GOT3 (cell line): ENCODE measurements around the gene ACSF2.
A peak's percentile ranks its signal among the peaks of the same experiment; 100 is the strongest.
"Not testable (repeated sequence)": the region's sequence is repeated elsewhere in the genome, so short reads cannot be mapped to it uniquely, and the experiment has no call there.

Experiments used
- DNase-seq: peaks from one replicate; lab custom pipeline; 2025; ENCODE audit warnings: mixed read lengths; lab: John Stamatoyannopoulos, UW

The ACSF2 gene

GRCh38 chr17:50407921-50408320, 18.1 kb upstream of the ACSF2 start:
- DNase-seq, result no peak

- DNase-seq, result no peak
Measured at GRCh38 chr17:50412188-50412732, 13.8 kb upstream of the ACSF2 start.

GRCh38 chr17:50414808-50415207, 11.2 kb upstream of the ACSF2 start:
- DNase-seq, result no peak

- DNase-seq, result not testable (repeated sequence)
Measured at GRCh38 chr17:50419577-50419976, 6.4 kb upstream of the ACSF2 start.

GRCh38 chr17:50420419-50421112, 5.5 kb upstream of the ACSF2 start:
- no peak for DNase-seq

GRCh38 chr17:50421308-50422051, 4.5 kb upstream of the ACSF2 start:
- no peak for DNase-seq

- DNase-seq, result no peak
Measured at GRCh38 chr17:50422738-50423137, 3.3 kb upstream of the ACSF2 start.

GRCh38 chr17:50423553-50424159, 2.4 kb upstream of the ACSF2 start:
- DNase-seq, result peak; percentile 39

- DNase-seq, result no peak
Measured at GRCh38 chr17:50424246-50424995, 1.6 kb upstream of the ACSF2 start.

- no peak for DNase-seq
Measured at GRCh38 chr17:50424996-50425681, 879 bp upstream of the ACSF2 start.

GRCh38 chr17:50426472-50426782, 409 bp downstream of the ACSF2 start:
- no peak for DNase-seq

GRCh38 chr17:50426814-50427787, 1.1 kb downstream of the ACSF2 start:
- DNase-seq, result no peak

- not testable (repeated sequence) for DNase-seq
Measured at GRCh38 chr17:50428126-50428525, 2.1 kb downstream of the ACSF2 start.

- no peak for DNase-seq
Measured at GRCh38 chr17:50428831-50429424, 2.9 kb downstream of the ACSF2 start.

GRCh38 chr17:50429793-50430192, 3.8 kb downstream of the ACSF2 start:
- no peak for DNase-seq

GRCh38 chr17:50430821-50431618, 5.0 kb downstream of the ACSF2 start:
- DNase-seq, result no peak

GRCh38 chr17:50432125-50432762, 6.2 kb downstream of the ACSF2 start:
- DNase-seq, result no peak

- DNase-seq, result no peak
Measured at GRCh38 chr17:50437409-50437808, 11.4 kb downstream of the ACSF2 start.

GRCh38 chr17:50439008-50439407, 13.0 kb downstream of the ACSF2 start:
- no peak for DNase-seq
